NB4 (cell line): ENCODE measurements around the gene GPR152.

ENCODE experiments used
- DNase-seq: peaks from one replicate; pipeline ENCODE4 v3.0.0; 2010; ENCODE audit warnings: low read depth
- H3K4me3 ChIP-seq: one replicate; pipeline ENCODE4 v1.5.1; 2011; ENCODE audit warnings: mild to moderate bottlenecking, low read depth, low read length, moderate library complexity
- CTCF ChIP-seq: IDR thresholded peaks from one replicate; pipeline ENCODE4 v1.5.1; 2012; ENCODE audit warnings: low read depth, low read length
- MAX ChIP-seq: IDR thresholded peaks from 2 replicates; pipeline ENCODE4 v1.6.1; 2011; ENCODE audit warnings: low read depth, low read length
- MYC ChIP-seq: IDR thresholded peaks from 2 replicates; pipeline ENCODE4 v1.6.1; 2011; ENCODE audit warnings: low read depth, low read length
- POLR2A ChIP-seq: IDR thresholded peaks from 2 replicates; pipeline ENCODE4 v1.6.1; 2011; ENCODE audit warnings: mild to moderate bottlenecking; ENCODE audit not compliant: insufficient read length; ENCODE audit errors: extremely low read depth

Gene GPR152

GRCh38 chr11:67410369-67410831, 42.1 kb downstream of the GPR152 start:
- no peak for DNase-seq
- no peak overlapping the region for H3K4me3 ChIP-seq
- no peak for TF ChIP-seq MAX
- TF ChIP-seq MYC, result no peak
- TF ChIP-seq POLR2A, result peak; percentile 11
- TF ChIP-seq CTCF, result no peak

- H3K4me3 ChIP-seq, result peak overlapping the region; percentile 63
- peak; percentile 74 for DNase-seq
- TF ChIP-seq CTCF (no peak), MYC (peak; percentile 54)
These were observed 42.7 kb downstream of the GPR152 start for GRCh38 chr11:67409781-67410368.

GRCh38 chr11:67409261-67409666, 43.3 kb downstream of the GPR152 start:
- peak overlapping the region; percentile 63 for H3K4me3 ChIP-seq
- peak; percentile 71 for TF ChIP-seq MYC
- peak; percentile 69 for TF ChIP-seq POLR2A
- peak; percentile 68 for TF ChIP-seq MAX
- TF ChIP-seq CTCF, result no peak
- peak; percentile 92 for DNase-seq

- H3K4me3 ChIP-seq, result peak overlapping the region; percentile 63
- TF ChIP-seq POLR2A (no peak), MAX (no peak), CTCF (no peak), MYC (no peak)
These were observed 43.9 kb downstream of the GPR152 start for GRCh38 chr11:67408437-67409200.

GRCh38 chr11:67407688-67408163, 44.8 kb downstream of the GPR152 start:
- no peak for TF ChIP-seq MAX
- TF ChIP-seq CTCF, result no peak
- no peak for TF ChIP-seq MYC
- no peak for TF ChIP-seq POLR2A
- H3K4me3 ChIP-seq, result no peak overlapping the region
- no peak for DNase-seq

More at GRCh38 chr11:67408437-67409200, 43.9 kb downstream of the GPR152 start:
- peak; percentile 62 for DNase-seq
